Measurements from ENCODE around the gene LHFPL3.
"Not testable (repeated sequence)": the region's sequence is repeated elsewhere in the genome, so short reads cannot be mapped to it uniquely, and the experiment has no call there.

Gene LHFPL3

GRCh38 chr7:104695563-104695962 lies 367.2 kb downstream of the LHFPL3 start:
- no peak for DNase-seq (ENCODE audit: low read depth)

- no peak for DNase-seq (ENCODE audit: low read depth)
Measured at GRCh38 chr7:104700336-104700735, 371.9 kb downstream of the LHFPL3 start.

- not testable (repeated sequence) for DNase-seq (ENCODE audit: low read depth)
Measured at GRCh38 chr7:104721027-104721426, 392.6 kb downstream of the LHFPL3 start.

- no peak for DNase-seq (ENCODE audit: low read depth)
Measured at GRCh38 chr7:104723001-104723400, 394.6 kb downstream of the LHFPL3 start.

- no peak for DNase-seq (ENCODE audit: low read depth)
Measured at GRCh38 chr7:104758504-104758903, 430.1 kb downstream of the LHFPL3 start.

GRCh38 chr7:104761892-104762291 lies 433.5 kb downstream of the LHFPL3 start:
- DNase-seq (ENCODE audit: low read depth): no peak

- DNase-seq (ENCODE audit: low read depth): no peak
Measured at GRCh38 chr7:104767113-104767512, 438.7 kb downstream of the LHFPL3 start.

GRCh38 chr7:104767826-104768536 lies 439.6 kb downstream of the LHFPL3 start:
- DNase-seq (ENCODE audit: low read depth): no peak

- DNase-seq (ENCODE audit: low read depth): no peak
Measured at GRCh38 chr7:104772405-104773345, 444.3 kb downstream of the LHFPL3 start.

GRCh38 chr7:104773796-104774195 lies 445.4 kb downstream of the LHFPL3 start:
- no peak for DNase-seq (ENCODE audit: low read depth)

GRCh38 chr7:104775531-104775930 lies 447.1 kb downstream of the LHFPL3 start:
- DNase-seq (ENCODE audit: low read depth): no peak

GRCh38 chr7:104777301-104777800 lies 448.9 kb downstream of the LHFPL3 start:
- DNase-seq (ENCODE audit: low read depth): no peak

GRCh38 chr7:104779888-104780287 lies 451.5 kb downstream of the LHFPL3 start:
- no peak for DNase-seq (ENCODE audit: low read depth)

- no peak for DNase-seq (ENCODE audit: low read depth)
Measured at GRCh38 chr7:104784686-104785085, 456.3 kb downstream of the LHFPL3 start.

GRCh38 chr7:104789780-104790179 lies 461.4 kb downstream of the LHFPL3 start:
- DNase-seq (ENCODE audit: low read depth): no peak

GRCh38 chr7:104790440-104790839 lies 462.0 kb downstream of the LHFPL3 start:
- no peak for DNase-seq (ENCODE audit: low read depth)

- DNase-seq (ENCODE audit: low read depth): no peak
Measured at GRCh38 chr7:104791080-104791479, 462.7 kb downstream of the LHFPL3 start.

GRCh38 chr7:104793066-104793465 lies 464.7 kb downstream of the LHFPL3 start:
- DNase-seq (ENCODE audit: low read depth): no peak

- no peak for DNase-seq (ENCODE audit: low read depth)
Measured at GRCh38 chr7:104794154-104794553, 465.8 kb downstream of the LHFPL3 start.

- DNase-seq (ENCODE audit: low read depth): no peak
Measured at GRCh38 chr7:104794589-104794988, 466.2 kb downstream of the LHFPL3 start.

- no peak for DNase-seq (ENCODE audit: low read depth)
Measured at GRCh38 chr7:104795086-104795485, 466.7 kb downstream of the LHFPL3 start.

- no peak for DNase-seq (ENCODE audit: low read depth)
Measured at GRCh38 chr7:104795616-104796398, 467.4 kb downstream of the LHFPL3 start.

Measured in activated T-helper 9 cell treated with anti-CD3 and anti-CD28 coated beads, Interleukin-2, amount 50 U/mL, for 16 hours (primary cell).